GM12864 (cell line): ENCODE results near the gene MBNL2.

ENCODE experiments used
- DNase-seq: peaks from one replicate; pipeline ENCODE4 v3.0.0-alpha.2; 2011; ENCODE audit warnings: low read depth
- H3K4me3 ChIP-seq: 2 replicates; pipeline ENCODE4 v1.5.1; 2011; ENCODE audit warnings: mild to moderate bottlenecking, low read depth, low read length, control low read depth
- CTCF ChIP-seq: IDR thresholded peaks from 2 replicates; pipeline ENCODE4 v1.5.1; 2011; ENCODE audit warnings: low read depth, mild to moderate bottlenecking, moderate library complexity, low read length, control low read depth, inconsistent platforms; ENCODE audit errors: missing control alignments

The MBNL2 gene

GRCh38 chr13:97436845-97437244 is 214.7 kb downstream of the MBNL2 start:
- no peak overlapping the region; the same call in 1 of the 2 replicates for H3K4me3 ChIP-seq
- no peak for TF ChIP-seq CTCF

GRCh38 chr13:97437729-97438128 is 215.6 kb downstream of the MBNL2 start:
- TF ChIP-seq CTCF = no peak
- DNase-seq = no peak
- H3K4me3 ChIP-seq = no peak overlapping the region; the same call in 1 of the 2 replicates

More at GRCh38 chr13:97436845-97437244, 214.7 kb downstream of the MBNL2 start:
- DNase-seq = no peak

- no peak for TF ChIP-seq CTCF
- no peak overlapping the region for H3K4me3 ChIP-seq
- DNase-seq = no peak
Observed at GRCh38 chr13:97438856-97439595, 216.9 kb downstream of the MBNL2 start.

- H3K4me3 ChIP-seq = no peak overlapping the region
- DNase-seq = no peak
- no peak for TF ChIP-seq CTCF
Observed at GRCh38 chr13:97440598-97441170, 218.6 kb downstream of the MBNL2 start.

- no peak overlapping the region for H3K4me3 ChIP-seq
- no peak for DNase-seq
- no peak for TF ChIP-seq CTCF
Observed at GRCh38 chr13:97441368-97441767, 219.2 kb downstream of the MBNL2 start.
